NCI-H446 treated with DMSO at 0.1 percent for 48 hours (cell line): ENCODE measurements around the gene TRAPPC3L.
"Not testable (repeated sequence)": the region's sequence is repeated elsewhere in the genome, so short reads cannot be mapped to it uniquely, and the experiment has no call there.

ENCODE experiments used
- DNase-seq: peaks from one replicate; lab custom pipeline; 2025; lab: John Stamatoyannopoulos, UW

TRAPPC3L gene

DNA sequence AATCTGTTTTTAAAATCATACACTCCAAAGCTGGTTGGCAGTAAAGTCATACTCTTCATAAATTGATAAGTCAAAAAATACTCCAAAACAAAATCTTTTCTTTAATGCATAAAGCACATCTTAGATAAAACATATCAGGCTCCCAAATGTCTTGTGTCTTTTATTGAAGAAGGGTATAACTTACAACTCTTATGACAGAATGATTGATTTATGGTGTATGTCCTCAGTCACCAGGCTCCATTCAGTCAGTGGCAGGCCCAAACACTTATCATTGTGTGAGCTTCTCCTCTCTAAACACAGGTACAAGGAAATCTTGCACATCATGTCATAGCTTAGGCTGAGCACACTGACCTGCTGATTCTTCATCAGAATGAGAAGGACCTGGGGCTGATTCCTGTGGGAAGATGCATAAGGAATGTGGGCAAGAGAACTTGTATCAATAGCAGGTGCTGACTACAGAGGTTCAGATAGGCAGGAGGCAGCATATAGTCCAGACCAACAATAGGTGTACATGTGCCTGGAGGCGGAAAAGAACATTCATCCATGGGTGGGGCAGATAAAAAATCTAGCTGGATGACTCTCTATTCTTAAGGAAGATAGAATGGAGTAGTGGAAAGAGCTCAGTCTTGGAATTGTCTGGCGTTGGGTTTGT, 32.1 kb downstream of the TRAPPC3L start:
- DNase-seq, result no peak

DNA sequence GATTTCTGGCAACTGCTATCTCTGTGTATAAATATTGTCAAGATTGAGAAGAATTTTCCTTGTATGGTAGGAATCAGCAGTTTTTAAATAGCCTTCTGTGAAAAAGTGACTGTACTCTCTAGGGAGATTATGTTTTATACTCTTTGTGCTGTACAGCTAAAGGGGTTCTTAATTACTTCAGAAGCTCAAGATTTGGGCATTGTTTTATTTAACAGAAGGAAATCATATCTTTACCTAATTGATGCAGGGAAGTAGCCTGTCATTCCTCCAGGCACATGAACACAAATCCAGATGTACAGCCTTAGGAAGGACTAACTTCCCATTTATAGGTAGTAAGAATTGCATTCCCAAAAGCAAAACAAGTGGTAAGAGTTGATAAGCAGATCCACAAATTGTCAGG, 32.8 kb downstream of the TRAPPC3L start:
- no peak for DNase-seq

DNA sequence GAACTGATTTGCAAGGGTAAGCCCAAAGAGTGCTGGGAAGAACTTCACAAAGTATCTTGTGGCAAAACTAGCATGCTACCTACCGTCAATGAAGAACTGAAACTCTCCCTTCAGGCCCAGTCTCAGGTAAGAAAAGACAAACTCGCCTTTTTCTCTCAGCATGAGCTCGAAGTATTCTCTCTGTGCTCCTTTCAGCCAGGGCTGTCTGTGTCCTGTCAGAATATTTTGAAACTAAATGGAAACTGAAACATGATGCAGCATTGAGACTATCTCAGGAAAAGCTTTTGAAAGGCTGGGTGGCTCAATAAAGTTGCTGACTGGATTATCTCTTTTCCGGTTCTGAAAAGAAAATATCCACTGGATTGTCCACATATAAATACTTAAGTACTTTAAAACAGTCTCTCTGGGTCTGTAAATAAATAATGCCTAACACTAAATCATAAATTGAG, 33.3 kb downstream of the TRAPPC3L start:
- no peak for DNase-seq

DNA sequence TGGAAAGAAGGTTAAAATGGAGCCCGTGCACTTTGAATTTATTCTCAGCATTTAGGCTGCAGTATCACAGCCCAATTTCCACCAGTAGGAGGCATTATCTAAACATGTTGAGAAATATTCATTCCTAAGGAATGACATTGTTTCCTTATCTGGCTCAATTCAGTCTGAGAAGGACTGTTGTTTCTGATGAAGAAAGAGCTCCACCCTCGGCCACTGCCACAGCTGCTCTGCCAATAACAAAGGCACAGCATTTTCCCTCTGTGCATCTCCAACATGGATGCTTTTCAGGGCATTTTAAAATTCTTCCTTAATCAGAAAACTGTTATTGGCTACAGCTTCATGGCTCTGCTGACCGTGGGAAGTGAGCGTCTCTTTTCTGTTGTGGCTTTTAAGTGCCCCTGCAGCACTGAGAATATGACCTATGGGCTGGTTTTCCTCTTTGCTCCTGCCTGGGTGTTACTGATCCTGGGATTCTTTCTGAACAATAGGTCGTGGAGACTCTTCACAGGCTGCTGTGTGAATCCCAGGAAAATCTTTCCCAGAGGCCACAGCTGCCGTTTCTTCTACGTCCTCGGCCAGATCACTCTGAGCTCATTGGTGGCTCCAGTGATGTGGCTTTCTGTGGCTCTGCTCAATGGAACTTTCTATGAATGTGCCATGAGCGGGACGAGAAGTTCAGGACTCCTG, 33.9 kb downstream of the TRAPPC3L start, which contains the start of gene CALHM5:
Gene CALHM5 (plus strand): TSS at position 216 of the 687 bp plus-strand sequence. CDS start 58 bp downstream, at position 274.
- DNase-seq, result no peak

DNA sequence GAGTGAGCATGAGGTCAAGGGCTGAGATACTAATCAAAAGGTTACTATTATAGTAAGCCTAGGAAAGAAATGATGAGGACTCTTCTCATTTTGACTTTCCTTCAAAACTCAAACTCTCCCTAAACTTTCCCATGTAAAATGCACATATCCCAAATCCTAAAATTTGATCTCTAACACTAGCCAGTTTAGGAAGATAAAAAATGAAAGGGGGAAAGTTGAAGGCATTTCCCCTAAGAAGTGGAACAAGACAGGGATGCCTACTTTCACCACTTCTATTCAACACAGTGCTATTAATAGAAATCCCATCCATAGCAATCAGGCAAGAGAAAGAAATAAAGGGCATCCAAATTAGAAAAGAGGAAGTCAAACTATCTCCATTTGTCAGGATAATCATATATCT, 37.0 kb downstream of the TRAPPC3L start:
- DNase-seq, result no peak

DNA sequence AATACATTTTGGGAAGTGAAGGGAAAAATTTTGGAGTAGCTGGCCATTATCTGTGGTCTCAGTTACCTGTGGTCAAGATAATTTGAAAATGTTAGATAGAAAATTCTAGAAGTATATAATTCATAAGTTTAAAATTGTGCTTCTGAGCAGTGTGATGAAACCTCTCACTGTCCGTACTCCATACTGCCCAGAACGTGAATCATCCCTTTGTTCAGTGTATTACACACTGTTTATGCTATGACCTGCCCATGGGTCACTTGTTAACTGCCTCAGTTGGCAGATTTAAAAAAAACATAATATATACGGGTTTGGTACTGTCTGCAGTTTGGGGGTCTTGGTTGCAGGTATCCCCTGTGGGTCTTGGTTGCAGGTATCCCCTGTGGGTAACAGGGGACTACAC, 38.2 kb downstream of the TRAPPC3L start:
- DNase-seq, result no peak

DNA sequence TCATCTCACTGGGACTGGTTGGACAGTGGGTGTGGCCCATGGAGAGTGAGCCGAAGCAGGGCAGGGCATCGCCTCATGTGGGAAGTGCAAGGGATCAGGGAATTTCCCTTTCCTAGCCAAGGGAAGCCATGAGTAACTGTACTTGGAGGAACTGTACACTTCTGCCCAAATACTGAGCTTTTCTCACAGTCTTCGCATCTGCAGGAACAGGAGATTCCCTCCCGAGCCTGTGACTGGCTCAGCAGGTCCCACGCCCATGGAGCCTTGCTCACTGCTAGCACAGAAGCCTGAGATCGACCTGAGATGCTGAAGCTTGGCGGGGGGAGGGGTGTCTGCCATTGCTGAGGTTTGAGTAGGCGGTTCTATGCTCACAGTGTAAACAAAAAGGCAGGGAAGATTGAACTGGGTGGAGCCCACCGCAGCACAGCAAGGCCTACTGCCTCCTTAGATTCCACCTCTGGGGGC, 44.5 kb downstream of the TRAPPC3L start:
- no peak for DNase-seq

DNA sequence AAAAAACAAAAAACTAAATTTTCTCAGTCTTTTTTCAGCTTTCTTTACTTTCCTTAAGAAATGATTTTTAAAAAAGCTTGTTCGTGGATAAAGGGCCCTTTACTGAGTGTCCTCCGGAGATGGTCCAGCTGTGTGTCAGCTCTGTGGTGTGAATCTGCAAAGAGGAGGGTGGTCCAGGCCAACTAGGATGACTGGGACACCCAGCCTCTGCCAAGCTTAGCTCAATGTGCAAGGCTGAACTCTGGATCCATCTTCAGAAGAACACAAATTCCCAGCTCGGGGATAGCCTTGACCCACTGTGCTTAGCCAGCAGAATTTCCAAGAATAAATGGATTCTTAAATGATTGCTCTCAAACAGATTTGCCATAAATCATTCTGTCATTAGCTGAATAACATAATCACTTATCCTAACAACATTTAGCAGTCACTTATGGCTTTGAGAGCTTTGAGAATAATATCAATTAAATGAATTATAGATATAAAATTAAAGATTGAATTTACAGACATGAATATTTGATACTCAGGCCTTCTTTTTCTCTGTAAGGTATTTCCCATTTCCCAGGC, 48.3 kb downstream of the TRAPPC3L start:
- DNase-seq, result no peak

DNA sequence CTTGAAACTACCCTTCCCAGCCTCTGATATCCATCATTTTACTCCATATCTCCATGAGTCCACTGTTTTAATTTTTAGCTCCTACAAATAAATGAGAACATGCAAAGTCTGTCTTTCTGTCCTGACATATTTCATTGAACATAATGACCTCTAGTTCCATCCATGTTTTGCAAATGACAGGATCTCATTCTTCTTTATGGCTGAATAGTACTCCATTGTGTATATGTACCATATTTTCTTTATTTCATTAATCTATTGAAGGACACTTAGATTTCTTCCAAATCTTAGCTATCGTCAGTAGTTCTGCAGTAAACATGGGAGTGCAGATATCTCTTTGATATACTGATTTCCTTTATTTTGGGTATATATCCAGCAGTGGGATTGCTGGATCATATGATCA, 50.3 kb downstream of the TRAPPC3L start:
- not testable (repeated sequence) for DNase-seq

DNA sequence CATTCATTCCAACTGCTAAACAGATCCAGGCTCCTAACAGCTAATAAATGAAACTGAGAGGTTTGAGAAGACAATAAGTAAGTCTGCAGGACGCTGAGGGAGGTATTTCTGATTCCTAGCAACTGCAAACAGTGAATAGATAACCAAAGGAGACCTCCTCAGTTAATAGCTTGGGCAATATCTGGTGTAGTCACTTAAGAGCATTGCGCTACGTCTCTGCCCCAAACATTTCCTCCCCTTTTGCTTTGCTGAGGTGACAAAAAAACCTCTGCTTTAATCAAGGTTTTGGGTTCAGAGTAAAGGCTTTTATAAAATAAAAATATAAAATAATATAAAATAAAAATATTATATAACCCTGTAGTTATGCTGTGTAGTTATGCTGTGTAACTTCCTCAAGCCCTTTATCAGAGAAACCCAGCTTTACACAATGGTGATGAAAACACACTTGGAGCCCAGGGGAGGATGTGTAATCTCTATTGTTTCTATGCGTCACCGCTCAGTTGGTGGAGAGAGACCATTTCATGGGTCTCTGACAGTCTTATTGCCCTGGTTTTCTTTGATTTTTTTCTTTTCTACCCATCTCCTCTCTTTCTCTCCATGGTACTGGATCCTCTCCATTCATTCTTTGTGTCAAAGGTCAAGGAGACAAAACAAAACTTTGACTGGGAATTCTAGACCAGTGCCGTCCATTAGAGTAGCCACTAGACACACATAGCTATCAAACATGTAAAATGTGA, 53.0 kb downstream of the TRAPPC3L start:
- DNase-seq, result no peak

DNA sequence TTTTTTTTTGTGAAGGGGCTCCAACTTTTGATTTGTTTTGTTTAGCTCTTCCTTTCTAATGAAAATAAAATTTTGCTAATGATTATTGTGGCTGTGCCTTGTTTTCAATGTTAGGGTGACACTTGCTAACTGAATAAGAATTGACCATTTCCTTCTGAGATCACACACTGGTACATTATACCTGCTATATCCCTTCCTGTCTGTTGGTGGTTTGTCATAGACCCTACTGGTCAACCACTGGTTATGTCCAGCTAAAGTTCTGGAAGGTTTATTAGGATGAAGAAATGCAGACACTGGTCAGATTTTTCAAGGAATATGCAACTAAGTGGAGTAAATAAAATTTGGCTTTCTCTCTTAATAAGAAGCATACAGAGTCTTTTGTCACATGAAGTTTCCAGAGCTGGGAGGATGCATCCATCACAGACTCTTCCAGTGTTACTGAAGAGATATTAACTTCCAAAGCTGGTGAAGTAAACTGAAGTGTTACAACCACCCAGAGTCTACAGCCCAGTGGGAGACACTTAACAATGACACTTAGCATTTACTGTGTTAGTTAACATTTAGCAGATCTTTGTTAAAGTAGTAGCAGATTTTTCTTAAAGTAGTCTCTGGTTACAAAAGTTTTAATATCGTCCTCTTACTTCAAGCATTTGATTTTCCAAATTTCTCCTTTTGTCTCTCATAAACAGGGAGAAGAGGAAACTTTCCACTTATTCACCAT, 53.7 kb downstream of the TRAPPC3L start:
- DNase-seq, result no peak

DNA sequence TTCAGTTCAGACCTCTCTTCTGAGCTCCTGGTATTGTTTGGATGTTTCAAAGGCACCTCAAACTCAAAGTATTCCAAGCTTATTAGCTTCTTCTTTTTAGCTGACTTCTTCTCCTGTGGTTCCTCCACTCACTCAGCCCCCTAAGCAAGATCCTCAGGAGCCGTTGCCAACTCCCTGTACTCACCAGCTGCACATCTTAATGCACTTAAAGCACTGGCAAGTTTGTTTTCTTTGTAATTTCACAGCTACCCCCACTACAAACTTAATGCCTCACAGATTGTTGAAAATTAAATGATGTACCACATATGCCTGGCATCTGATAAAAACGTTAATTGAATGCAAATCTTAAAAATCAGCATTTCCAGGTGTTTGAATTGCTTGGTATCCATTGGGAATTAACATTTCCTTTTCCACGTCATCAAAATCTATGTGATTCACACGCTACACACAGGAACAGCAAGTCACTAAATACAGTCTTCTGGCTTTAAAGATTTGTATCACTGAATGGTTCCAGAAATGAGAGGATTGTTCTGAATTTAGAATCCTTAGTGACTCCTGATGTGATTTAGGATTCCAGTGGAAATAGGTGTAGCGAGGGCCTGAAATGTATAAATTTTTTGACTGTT, 59.8 kb downstream of the TRAPPC3L start:
- no peak for DNase-seq

DNA sequence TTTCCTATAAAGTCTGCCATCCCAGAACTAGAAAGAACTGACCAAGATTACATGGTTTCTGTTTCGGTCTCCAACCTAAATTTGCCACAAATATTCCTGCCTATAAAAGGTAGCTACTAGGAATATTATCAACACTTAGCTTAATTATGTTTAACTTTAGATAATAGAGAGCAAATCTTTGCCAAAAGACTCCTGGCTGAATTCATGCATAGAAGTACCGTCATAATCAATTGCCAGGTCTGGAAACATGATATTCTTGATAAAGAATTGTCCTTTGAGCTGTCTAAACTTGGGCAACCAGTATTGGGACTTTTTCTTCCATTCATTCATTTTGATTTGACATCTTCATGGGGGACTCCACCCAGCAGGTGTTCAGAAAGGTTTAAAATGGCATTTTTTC, 61.9 kb downstream of the TRAPPC3L start:
- DNase-seq, result no peak

DNA sequence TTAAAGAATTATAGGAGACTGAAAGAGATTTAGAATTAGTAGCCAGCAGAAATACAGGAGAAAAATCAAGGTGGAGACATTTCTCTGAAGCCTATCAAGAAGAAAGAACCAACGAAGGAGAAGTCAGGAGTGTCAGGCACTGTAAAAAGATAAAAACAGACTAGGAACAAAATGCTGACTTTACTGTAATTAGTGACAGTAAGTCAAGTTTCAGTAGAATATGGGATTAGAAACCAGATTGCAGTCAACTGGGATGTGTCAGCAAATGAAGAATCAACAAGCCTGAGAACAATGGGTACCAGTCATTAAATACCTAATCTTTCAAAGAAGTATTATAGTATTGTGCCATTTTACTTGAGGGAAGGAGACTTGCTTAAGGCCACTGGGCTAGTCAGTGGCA, 62.7 kb downstream of the TRAPPC3L start:
- no peak for DNase-seq

DNA sequence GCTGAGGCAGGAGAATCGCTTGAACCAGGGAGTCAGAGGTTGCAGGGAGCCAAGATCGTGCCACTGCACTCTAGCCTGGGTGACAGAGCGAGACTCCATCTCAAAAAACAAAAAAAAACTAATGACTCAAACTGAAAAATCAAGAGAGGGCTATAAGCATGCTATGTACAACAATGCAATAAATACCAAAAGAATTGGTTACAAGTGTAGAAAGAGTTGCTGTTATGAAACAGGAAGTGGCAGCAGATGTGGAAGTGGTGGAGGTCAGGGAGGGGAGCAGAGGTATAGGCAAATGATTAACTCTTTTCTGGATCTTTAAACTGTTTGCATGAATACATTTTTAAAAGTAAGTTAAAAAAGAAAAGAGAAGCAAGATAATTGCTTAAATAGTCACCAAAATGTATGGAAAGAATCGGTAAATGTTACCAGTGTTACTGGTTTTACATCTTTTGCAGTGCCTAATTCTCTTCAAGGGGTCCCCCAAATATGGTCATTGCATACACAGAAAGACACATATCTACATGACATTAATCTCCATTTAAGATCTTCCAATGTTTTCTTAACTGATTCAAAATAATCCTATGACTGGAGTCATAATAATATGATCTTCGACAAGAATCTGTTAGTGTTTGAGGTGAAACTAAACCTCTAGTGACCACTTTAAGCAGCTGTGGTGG, 69.3 kb downstream of the TRAPPC3L start:
- no peak for DNase-seq

DNA sequence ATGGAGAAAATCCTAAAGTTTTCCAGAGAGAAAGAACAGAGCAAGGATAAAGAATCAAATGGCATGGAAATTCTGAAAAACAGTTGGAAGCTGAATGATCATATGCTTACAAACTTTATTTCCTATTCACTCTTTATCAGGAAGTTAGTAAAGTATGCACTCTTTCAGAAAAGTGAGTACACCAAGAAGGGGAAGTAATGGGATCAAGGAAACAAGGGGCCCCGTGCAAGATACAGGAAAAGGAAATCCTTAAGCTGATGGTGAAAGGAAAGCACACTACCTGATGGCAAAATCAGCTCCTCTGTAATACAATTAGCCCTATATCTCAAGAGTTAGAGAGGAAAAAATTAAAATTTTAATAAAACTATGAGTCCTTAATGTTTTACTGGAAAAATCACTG, 70.3 kb downstream of the TRAPPC3L start:
- DNase-seq, result no peak

DNA sequence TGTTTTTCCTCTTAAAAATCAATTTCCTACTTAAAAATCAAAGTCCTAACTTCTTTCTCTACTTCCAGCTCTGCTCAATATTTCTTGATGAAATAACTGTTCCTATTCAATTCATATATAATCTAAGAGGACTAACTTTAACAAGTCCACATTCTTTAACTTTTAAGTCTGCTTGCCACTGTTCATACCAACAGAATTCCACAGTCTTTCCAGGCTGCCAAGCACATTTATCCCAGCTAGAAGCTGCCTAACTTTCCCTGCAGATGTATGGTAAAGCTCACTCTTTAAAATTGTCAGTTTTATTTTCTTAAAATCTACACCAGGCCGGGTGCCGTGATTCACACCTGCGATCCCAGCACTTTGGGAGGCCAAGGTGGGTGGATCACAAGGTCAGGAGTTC, 72.8 kb downstream of the TRAPPC3L start:
- DNase-seq, result no peak

DNA sequence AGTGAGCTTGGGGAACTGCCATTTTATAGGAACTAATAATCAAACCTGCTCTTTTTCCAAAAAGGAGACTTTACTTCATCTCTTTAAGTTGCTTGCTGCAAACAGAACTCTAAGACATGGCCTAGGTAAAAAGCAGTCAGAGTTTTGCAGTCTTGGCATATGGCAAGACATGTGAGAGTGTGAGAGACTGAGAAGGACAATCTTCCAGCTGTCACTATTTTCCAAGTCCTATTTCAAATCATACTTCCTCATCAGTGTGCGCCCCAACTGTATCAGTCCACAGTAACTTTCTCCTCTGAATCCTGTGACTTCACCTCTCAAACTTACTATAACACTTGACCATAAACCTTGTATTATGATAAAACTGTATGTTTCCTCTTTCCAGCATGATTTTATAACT, 74.0 kb downstream of the TRAPPC3L start:
- DNase-seq, result no peak

DNA sequence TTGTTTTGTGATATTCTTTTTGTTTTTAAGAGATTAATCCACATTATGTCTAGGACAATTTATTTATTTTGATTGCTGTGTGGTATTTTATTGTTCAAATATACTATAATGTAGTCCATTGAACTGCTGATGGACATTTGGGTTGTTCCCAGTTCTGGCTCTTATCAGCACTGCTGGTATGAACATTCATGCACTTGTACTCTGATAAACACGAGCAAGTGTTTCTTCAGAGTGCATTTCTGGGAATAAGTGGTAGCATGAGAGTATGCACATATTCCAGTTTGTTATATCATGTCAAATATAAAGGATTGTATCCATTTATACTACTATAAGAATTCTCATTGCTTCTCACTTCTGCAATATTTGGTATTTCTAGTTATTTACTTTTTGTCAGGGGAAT, 77.2 kb downstream of the TRAPPC3L start:
- DNase-seq, result no peak

DNA sequence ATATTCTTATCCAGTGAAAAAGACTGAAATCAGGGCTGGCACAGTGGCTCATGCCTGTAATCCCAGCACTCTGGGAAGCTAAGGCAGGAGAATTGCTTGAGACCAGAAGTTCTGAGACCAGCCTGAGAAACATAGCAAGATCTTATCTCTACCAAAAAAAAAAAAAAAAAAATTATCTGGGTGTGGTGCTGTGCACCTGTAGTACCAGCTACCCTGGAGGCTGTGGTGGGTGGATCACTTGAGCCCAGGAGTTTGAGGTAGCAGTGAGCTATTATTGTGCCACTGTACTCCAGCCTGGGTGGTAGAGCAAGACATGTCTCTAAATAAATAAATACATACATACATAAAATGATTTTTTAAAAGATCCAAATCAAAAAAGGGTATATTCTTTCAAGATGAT, 78.0 kb downstream of the TRAPPC3L start:
- DNase-seq, result no peak

DNA sequence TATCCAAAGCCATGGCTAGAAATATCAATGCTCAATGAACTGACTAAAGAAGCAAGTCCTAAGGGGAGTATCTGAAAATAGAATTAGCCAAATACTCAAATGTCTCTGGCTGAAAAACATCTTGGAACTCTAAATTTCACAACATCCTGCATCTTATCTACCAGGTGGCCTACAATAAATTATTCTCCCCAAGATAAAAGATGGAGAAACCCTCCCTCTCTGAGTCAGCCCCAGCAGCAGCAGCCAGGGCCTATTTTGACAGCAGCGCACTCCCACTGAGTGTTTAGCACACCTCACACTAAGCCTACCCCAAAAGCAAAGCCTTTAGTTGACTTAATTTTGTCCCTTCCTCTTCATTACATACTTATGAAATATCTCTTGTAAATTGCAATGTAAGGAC, 78.4 kb downstream of the TRAPPC3L start:
- DNase-seq, result no peak
